Chondrocyte (in vitro differentiated cells): ENCODE measurements around the gene CARHSP1. TPM values are rescaled to one million over a fixed set of nuclear protein-coding genes. Genes with fewer than 3 reads are reported as not detected.
"Not testable (repeated sequence)": the region's sequence is repeated elsewhere in the genome, so short reads cannot be mapped to it uniquely, and the experiment has no call there.

ENCODE experiments used
- DNase-seq: peaks from one replicate; pipeline ENCODE4 v3.0.0; 2021; ENCODE audit warnings: mixed read lengths, low spot score
- H3K27ac Mint-ChIP-seq: one replicate; pipeline ENCODE4 v1.8.0; 2021; ENCODE audit warnings: mild to moderate bottlenecking, moderate library complexity, mixed read lengths; ENCODE audit not compliant: unreplicated experiment
- H3K27me3 Mint-ChIP-seq: 2 replicates; pipeline ENCODE4 v1.8.0; 2021; ENCODE audit warnings: low read depth, mixed read lengths
- H3K36me3 Mint-ChIP-seq: 2 replicates; pipeline ENCODE4 v1.8.0; 2021; ENCODE audit warnings: low read depth, mixed read lengths
- H3K4me1 Mint-ChIP-seq: 2 replicates; pipeline ENCODE4 v1.8.0; 2021; ENCODE audit warnings: low read depth, mild to moderate bottlenecking, mixed read lengths
- H3K4me3 Mint-ChIP-seq: one replicate; pipeline ENCODE4 v1.8.0; 2021; ENCODE audit warnings: mild to moderate bottlenecking, moderate library complexity, mixed read lengths; ENCODE audit not compliant: unreplicated experiment
- H3K9me3 Mint-ChIP-seq: 2 replicates; pipeline ENCODE4 v1.8.0; 2021; ENCODE audit warnings: low read depth, mixed read lengths
- total RNA-seq: library from RNA; stranded (reverse); gene quantifications from 3 replicates; pipeline ENCODE4 v1.2.1, GENCODE V29; 2021
- TF ChIP-seq, protein P1 (sequence below): fragments of 200-600 bp; sonication (generic); IDR thresholded peaks from 2 replicates; pipeline ENCODE4 v1.5.0; 2021; ENCODE audit warnings: antibody characterized with exemption, mild to moderate bottlenecking, moderate library complexity

Gene CARHSP1
- total RNA-seq, 1 donor from 2014 or later = 57.4 TPM

DNA sequence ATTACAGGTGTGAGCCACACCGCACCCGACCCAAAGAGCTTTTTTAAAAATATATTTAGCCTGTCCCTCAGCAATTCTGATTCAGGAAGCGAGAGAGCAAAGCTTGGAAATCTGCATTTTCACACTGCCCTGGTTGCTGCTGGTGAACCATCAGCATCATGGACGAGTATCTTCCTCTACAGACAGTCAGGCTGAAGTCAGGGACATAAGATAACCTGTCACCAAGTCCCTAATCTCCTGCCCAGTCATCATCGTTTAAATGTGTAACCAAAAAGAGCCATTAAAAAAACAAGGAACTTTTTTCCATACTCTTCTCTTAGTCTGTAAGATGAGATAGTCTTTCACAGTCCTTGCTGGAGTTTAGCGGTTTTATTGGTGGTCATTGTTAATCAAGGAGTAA is 64.5 kb downstream of the CARHSP1 start:
- H3K36me3 Mint-ChIP-seq = peaks cover 44% of the 10 kb centered on the region
- H3K27ac Mint-ChIP-seq = no peak overlapping the region
- H3K9me3 Mint-ChIP-seq = no peaks in the 10 kb centered on the region
- no peak overlapping the region for H3K4me3 Mint-ChIP-seq
- TF ChIP-seq, protein P1, sequence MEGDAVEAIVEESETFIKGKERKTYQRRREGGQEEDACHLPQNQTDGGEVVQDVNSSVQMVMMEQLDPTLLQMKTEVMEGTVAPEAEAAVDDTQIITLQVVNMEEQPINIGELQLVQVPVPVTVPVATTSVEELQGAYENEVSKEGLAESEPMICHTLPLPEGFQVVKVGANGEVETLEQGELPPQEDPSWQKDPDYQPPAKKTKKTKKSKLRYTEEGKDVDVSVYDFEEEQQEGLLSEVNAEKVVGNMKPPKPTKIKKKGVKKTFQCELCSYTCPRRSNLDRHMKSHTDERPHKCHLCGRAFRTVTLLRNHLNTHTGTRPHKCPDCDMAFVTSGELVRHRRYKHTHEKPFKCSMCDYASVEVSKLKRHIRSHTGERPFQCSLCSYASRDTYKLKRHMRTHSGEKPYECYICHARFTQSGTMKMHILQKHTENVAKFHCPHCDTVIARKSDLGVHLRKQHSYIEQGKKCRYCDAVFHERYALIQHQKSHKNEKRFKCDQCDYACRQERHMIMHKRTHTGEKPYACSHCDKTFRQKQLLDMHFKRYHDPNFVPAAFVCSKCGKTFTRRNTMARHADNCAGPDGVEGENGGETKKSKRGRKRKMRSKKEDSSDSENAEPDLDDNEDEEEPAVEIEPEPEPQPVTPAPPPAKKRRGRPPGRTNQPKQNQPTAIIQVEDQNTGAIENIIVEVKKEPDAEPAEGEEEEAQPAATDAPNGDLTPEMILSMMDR = no peak
- DNase-seq = no peak
- peaks cover 15% of the 10 kb centered on the region for H3K4me1 Mint-ChIP-seq
- no peaks in the 10 kb centered on the region for H3K27me3 Mint-ChIP-seq

- H3K27me3 Mint-ChIP-seq, H3K27ac Mint-ChIP-seq, H3K4me3 Mint-ChIP-seq, H3K9me3 Mint-ChIP-seq, DNase-seq: not testable (repeated sequence)
- peaks cover 21% of the 10 kb centered on the region for H3K4me1 Mint-ChIP-seq
- peaks cover 42% of the 10 kb centered on the region for H3K36me3 Mint-ChIP-seq
Observed at GRCh38 chr16:8803733-8804132, 65.1 kb downstream of the CARHSP1 start.

Other genes with a start within 250 kb of the CARHSP1 start
- 33.5 to 39.9 TPM (median 33.9 TPM) in 3 replicates for gene METTL22, start 247.3 kb downstream of the CARHSP1 start, total RNA-seq
- 2.1 to 3.1 TPM (median 2.1 TPM) in 3 replicates for gene ABAT, start 194.4 kb downstream of the CARHSP1 start, total RNA-seq
- 8.4 to 10.7 TPM (median 9.6 TPM) in 3 replicates for gene TMEM186, start 71.4 kb downstream of the CARHSP1 start, total RNA-seq
- 47.6 to 62.1 TPM (median 47.9 TPM) in 3 replicates for gene PMM2, start 71.2 kb downstream of the CARHSP1 start, total RNA-seq
- gene LITAFD, start 13.3 kb upstream of the CARHSP1 start, total RNA-seq = not detected in 3 replicates
- 80.3 to 90.6 TPM (median 81.1 TPM) in 3 replicates for gene USP7, start 94.9 kb upstream of the CARHSP1 start, total RNA-seq
- gene HAPSTR1, start 222.6 kb upstream of the CARHSP1 start, total RNA-seq = 82.5 to 84.3 TPM (median 83.0 TPM) in 3 replicates